SK-N-SH (cell line): ENCODE measurements around the gene P2RY12. TPM values are rescaled to one million over a fixed set of nuclear protein-coding genes. Genes with fewer than 3 reads are reported as not detected.

Experiments
- CTCF ChIA-PET: fragments of 300-600, 350-600 bp; formaldehyde crosslinking; extraction: SDS; loops from one replicate; lab custom pipeline; 2021; lab: Yijun Ruan, JAX
- POLR2A ChIA-PET: fragments of 350-600 bp; sonication (Branson Sonifier 250); formaldehyde crosslinking; extraction: SDS; loops from one replicate; lab custom pipeline; 2020; ENCODE audit warnings: antibody characterized with exemption, inconsistent platforms; lab: Yijun Ruan, JAX
- DNase-seq: peaks from one replicate; pipeline ENCODE4 v3.0.0; 2012
- H2AFZ ChIP-seq: fragments of 200-600 bp; sonication (generic); 2 replicates; pipeline ENCODE4 v1.8.1; 2016; ENCODE audit warnings: antibody characterized with exemption, mild to moderate bottlenecking, low read depth
- H3F3A ChIP-seq: fragments of 200-600 bp; sonication (generic); replicated peaks from 2 replicates; pipeline ENCODE3; 2016; ENCODE audit warnings: antibody characterized with exemption, mild to moderate bottlenecking; ENCODE audit not compliant: insufficient read depth
- H3K27ac ChIP-seq, 2 experiments: fragments of 200-500 bp in 1 of 2; fragments of 200-600 bp in 1 of 2; sonication (Bioruptor generic) in 1 of 2; sonication (generic), shearing (Covaris generic) in 1 of 2; 2 replicates each; pipeline versions ENCODE4 v1.5.1 to v1.6.1; 2014 to 2016; ENCODE audit warnings: low read depth in 2 of 2, inconsistent platforms in 1 of 2, low read length in 1 of 2, mild to moderate bottlenecking in 1 of 2, mixed read lengths in 1 of 2
- H3K27me3 ChIP-seq: fragments of 200-600 bp; sonication (generic), shearing (Covaris generic); 2 replicates; pipeline ENCODE4 v1.6.1; 2016; ENCODE audit warnings: mixed run types; ENCODE audit not compliant: insufficient read depth
- H3K36me3 ChIP-seq, 2 experiments: fragments of 200-500 bp in 1 of 2; fragments of 200-600 bp in 1 of 2; sonication (Bioruptor generic) in 1 of 2; sonication (generic) in 1 of 2; replicated peaks in 1 of 2; 2 replicates each; pipeline versions ENCODE3 to v1.5.1; 2014 to 2016; ENCODE audit warnings: low read length in 1 of 2, mild to moderate bottlenecking in 1 of 2; ENCODE audit not compliant: insufficient read depth in 2 of 2, control insufficient read depth in 1 of 2
- H3K4me1 ChIP-seq, 2 experiments: fragments of 200-500 bp in 1 of 2; fragments of 200-600 bp in 1 of 2; sonication (Bioruptor generic) in 1 of 2; sonication (generic), shearing (Covaris generic) in 1 of 2; 2 replicates each; pipeline versions ENCODE4 v1.5.1 to v1.6.1; 2014 to 2016; ENCODE audit warnings: low read depth in 1 of 2, low read length in 1 of 2, mixed run types in 1 of 2; ENCODE audit not compliant: insufficient read depth in 2 of 2, control insufficient read depth in 1 of 2
- H3K4me2 ChIP-seq: fragments of 200-600 bp; sonication (generic), shearing (Covaris generic); 2 replicates; pipeline ENCODE4 v1.6.1; 2017; ENCODE audit warnings: mixed run types
- H3K4me3 ChIP-seq, 2 experiments: fragments of 200-500 bp in 1 of 2; fragments of 200-600 bp in 1 of 2; sonication (Bioruptor generic) in 1 of 2; sonication (generic), shearing (Covaris generic) in 1 of 2; 2 replicates each; pipeline versions ENCODE4 v1.5.1 to v1.8.1; 2014 to 2016; ENCODE audit warnings: low read depth in 2 of 2, inconsistent platforms in 1 of 2, low read length in 1 of 2, mild to moderate bottlenecking in 1 of 2, mixed read lengths in 1 of 2, moderate library complexity in 1 of 2
- H3K79me2 ChIP-seq: fragments of 200-600 bp; sonication (generic); 2 replicates; pipeline ENCODE4 v1.8.1; 2017; ENCODE audit warnings: mild to moderate bottlenecking; ENCODE audit not compliant: insufficient read depth
- H3K9ac ChIP-seq: fragments of 200-600 bp; sonication (generic); 2 replicates; pipeline ENCODE4 v1.6.1; 2017; ENCODE audit warnings: mixed run types
- H3K9me2 ChIP-seq: fragments of 200-600 bp; sonication (generic); 2 replicates; pipeline ENCODE4 v1.6.1; 2017; ENCODE audit warnings: mixed run types
- H3K9me3 ChIP-seq: fragments of 200-600 bp; sonication (generic); 2 replicates; pipeline ENCODE4 v1.6.1; 2017; ENCODE audit warnings: mixed run types, mild to moderate bottlenecking, moderate library complexity
- H4K20me1 ChIP-seq: fragments of 200-600 bp; sonication (generic); 2 replicates; pipeline ENCODE4 v1.6.1; 2017; ENCODE audit warnings: mild to moderate bottlenecking, mixed run types; ENCODE audit not compliant: insufficient read depth
- CTCF ChIP-seq: fragments of 200-600 bp; sonication (generic); IDR thresholded peaks from 2 replicates; pipeline ENCODE4 v1.6.1; 2017; ENCODE audit warnings: antibody characterized with exemption, mild to moderate bottlenecking, moderate library complexity
- EP300 ChIP-seq, 2 experiments: IDR thresholded peaks; 2 replicates each; pipeline versions ENCODE4 v1.4.0 to v1.6.1; 2012; ENCODE audit warnings: borderline replicate concordance in 1 of 2, low read depth in 1 of 2, low read length in 1 of 2
- EZH2phosphoT487 ChIP-seq: fragments of 200-600 bp; sonication (generic); IDR thresholded peaks from 2 replicates; pipeline ENCODE4 v1.6.1; 2017; ENCODE audit warnings: low read depth, mixed run types, mild to moderate bottlenecking, antibody characterized with exemption, moderate library complexity, borderline replicate concordance
- GABPA ChIP-seq: IDR thresholded peaks from 2 replicates; pipeline ENCODE4 v1.4.0; 2012; ENCODE audit warnings: low read depth, mild to moderate bottlenecking
- GATA2 ChIP-seq: sonication (generic); formaldehyde crosslinking; IDR thresholded peaks from 2 replicates; pipeline ENCODE4 v1.5.0; 2020; ENCODE audit warnings: mild to moderate bottlenecking, missing genetic modification reagents
- IRF3 ChIP-seq: fragments of 150-350 bp; IDR thresholded peaks from 2 replicates; pipeline ENCODE4 v1.6.1; 2016; ENCODE audit warnings: mild to moderate bottlenecking, low read depth, low read length
- MAX ChIP-seq: IDR thresholded peaks from 2 replicates; pipeline ENCODE4 v1.4.0; 2012; ENCODE audit warnings: low read depth
- MEF2A ChIP-seq: IDR thresholded peaks from 2 replicates; pipeline ENCODE4 v1.4.0; 2012; ENCODE audit warnings: low read depth, borderline replicate concordance
- NRF1 ChIP-seq: IDR thresholded peaks from 2 replicates; pipeline ENCODE4 v1.6.1; 2012; ENCODE audit warnings: low read depth, mild to moderate bottlenecking, low read length
- POLR2AphosphoS5 ChIP-seq: IDR thresholded peaks from 2 replicates; pipeline ENCODE4 v1.6.1; 2012; ENCODE audit warnings: low read depth, low read length
- RAD21 ChIP-seq: IDR thresholded peaks from 2 replicates; pipeline ENCODE4 v1.6.1; 2012; ENCODE audit warnings: mild to moderate bottlenecking, low read length
- RCOR1 ChIP-seq: fragments of 150-350 bp; IDR thresholded peaks from 2 replicates; pipeline ENCODE4 v1.6.1; 2017; ENCODE audit warnings: antibody characterized with exemption, low read length
- REST ChIP-seq: IDR thresholded peaks from 2 replicates; pipeline ENCODE4 v1.6.1; 2012; ENCODE audit warnings: mild to moderate bottlenecking, low read depth, low read length, moderate library complexity
- RXRA ChIP-seq: IDR thresholded peaks from 2 replicates; pipeline ENCODE4 v1.4.0; 2012; ENCODE audit warnings: low read depth, mild to moderate bottlenecking, borderline replicate concordance
- SMC3 ChIP-seq: IDR thresholded peaks from 2 replicates; pipeline ENCODE4 v1.6.1; 2012; ENCODE audit warnings: low read depth, low read length, improper control_type of control experiment
- TEAD4 ChIP-seq: IDR thresholded peaks from 2 replicates; pipeline ENCODE4 v1.4.0; 2012; ENCODE audit warnings: mild to moderate bottlenecking, borderline replicate concordance; ENCODE audit not compliant: insufficient read depth
- ZBTB33 ChIP-seq: IDR thresholded peaks from 2 replicates; pipeline ENCODE4 v1.4.0; 2012; ENCODE audit warnings: low read depth, borderline replicate concordance
- WGBS: methylation state at CpG from one replicate; pipeline ENCODE4 v1.1.6; 2017; ENCODE audit warnings: low lambda C conversion rate; 5-methylcytosine and 5-hydroxymethylcytosine counted together
- polyA plus RNA-seq, 3 experiments: library from polyadenylated mRNA; depleted of rRNA; stranded (reverse); fragments of >200 nt; gene quantifications; 2 replicates each; pipeline ENCODE4 v1.2.3, GENCODE V29; 2012

Gene P2RY12
- polyA plus RNA-seq, 1 of the 3 experiments (the other 2 are of a cell fraction), result not detected

GRCh38 chr3:151300539-151300938, 84.0 kb downstream of the P2RY12 start:
- TF ChIP-seq NRF1 (no peak), IRF3 (no peak), RCOR1 (no peak), MAX (no peak), GABPA (no peak), TEAD4 (no peak), POLR2AphosphoS5 (no peak)
- TF ChIP-seq, all 33 proteins: peak for 0
- Histone ChIP-seq H4K20me1 (no peaks in the 10 kb centered on the region), H3K4me2 (no peak overlapping the region), H3K9me2 (no peaks in the 10 kb centered on the region), H3K27ac (no peak overlapping the region), H3K27me3 (peaks cover 4% of the 10 kb centered on the region; the same call in 1 of the 2 replicates), H2AFZ (no peak overlapping the region), H3F3A (peaks cover 13% of the 10 kb centered on the region), H3K4me1 (peaks cover 0 to 1% of the 10 kb centered on the region in 2 experiments; a peak in 2 of 4 replicates), H3K9ac (no peak overlapping the region), H3K9me3 (no peaks in the 10 kb centered on the region), H3K79me2 (no peaks in the 10 kb centered on the region), H3K36me3 (no peaks in the 10 kb centered on the region), H3K4me3 (no peak overlapping the region)
- 60% methylated on average over 1 of the region's 1 CpG for WGBS
- CTCF ChIA-PET, result interaction anchor here (0.8 to 1.9 kb wide), 5 partner anchors 18 to 72 kb away, joined by 3 to 4 read pairs (median 4); no protein-coding TSS in a partner anchor
- POLR2A ChIA-PET, result no interaction called here
- DNase-seq, result no peak

- DNase-seq, result no peak
- no peak overlapping the region for H3K4me2 ChIP-seq
- H3K79me2 ChIP-seq, result no peaks in the 10 kb centered on the region
- no peaks in the 10 kb centered on the region for H3K9me3 ChIP-seq
- WGBS, result 51% methylated on average over 2 of the region's 2 CpGs
- CTCF ChIA-PET, result interaction anchor here (1.9 kb wide), 1 partner anchor 41 kb away, joined by 4 read pairs; no protein-coding TSS in a partner anchor
- no peak overlapping the region for H3K4me3 ChIP-seq
- peaks cover 4% of the 10 kb centered on the region; the same call in 1 of the 2 replicates for H3K27me3 ChIP-seq
- H3K9me2 ChIP-seq, result no peaks in the 10 kb centered on the region
- POLR2A ChIA-PET, result no interaction called here
- no peaks in the 10 kb centered on the region for H4K20me1 ChIP-seq
- no peaks in the 10 kb centered on the region for H3K36me3 ChIP-seq
- H3F3A ChIP-seq, result peaks cover 8% of the 10 kb centered on the region
- no peak overlapping the region for H2AFZ ChIP-seq
- no peaks in the 10 kb centered on the region for H3K4me1 ChIP-seq
- no peak overlapping the region for H3K27ac ChIP-seq
- TF ChIP-seq EP300 (IDR thresholded peaks at IDR 0.05; ENCODE audit: borderline replicate concordance in 1 of 2, low read depth in 1 of 2, low read length in 1 of 2), result no peak
- no peak for TF ChIP-seq REST
- TF ChIP-seq RCOR1, result no peak
- no peak for TF ChIP-seq MAX
- no peak for TF ChIP-seq NRF1
- no peak for TF ChIP-seq SMC3
- no peak for TF ChIP-seq EZH2phosphoT487
- TF ChIP-seq GATA2 (CRISPR knock-in tag), result no peak
- TF ChIP-seq CTCF, result no peak
- no peak for TF ChIP-seq MEF2A
- no peak for TF ChIP-seq RXRA
- no peak for TF ChIP-seq RAD21
- no peak for TF ChIP-seq ZBTB33
- TF ChIP-seq, all 33 proteins: peak for 0
- no peak overlapping the region for H3K9ac ChIP-seq
Observed at GRCh38 chr3:151299006-151299405, 85.5 kb downstream of the P2RY12 start.
